HG03045 (cell line): Measurements from ENCODE around the gene PPP1R12B.
"Not testable (repeated sequence)": the region's sequence is repeated elsewhere in the genome, so short reads cannot be mapped to it uniquely, and the experiment has no call there.

Source experiments
- ATAC-seq: cut with Tn5 transposase; IDR thresholded peaks from one replicate; pipeline ENCODE4 v1.9.1; 2021; ENCODE audit warnings: mild to moderate bottlenecking, moderate library complexity; ENCODE audit not compliant: unreplicated experiment

The PPP1R12B gene

GRCh38 chr1:202401771-202402170 is 53.3 kb downstream of the PPP1R12B start:
- not testable (repeated sequence) for ATAC-seq

GRCh38 chr1:202403381-202403780 is 54.9 kb downstream of the PPP1R12B start:
- ATAC-seq = not testable (repeated sequence)

GRCh38 chr1:202405928-202406327 is 57.4 kb downstream of the PPP1R12B start:
- no peak for ATAC-seq

- ATAC-seq = not testable (repeated sequence)
These were observed 58.4 kb downstream of the PPP1R12B start for GRCh38 chr1:202406896-202407295.

- not testable (repeated sequence) for ATAC-seq
These were observed 58.9 kb downstream of the PPP1R12B start for GRCh38 chr1:202407378-202407777.

GRCh38 chr1:202410251-202410650 is 61.8 kb downstream of the PPP1R12B start:
- ATAC-seq = not testable (repeated sequence)

GRCh38 chr1:202410854-202411357 is 62.4 kb downstream of the PPP1R12B start:
- not testable (repeated sequence) for ATAC-seq

- ATAC-seq = no peak
These were observed 62.9 kb downstream of the PPP1R12B start for GRCh38 chr1:202411422-202411821.

- not testable (repeated sequence) for ATAC-seq
These were observed 63.9 kb downstream of the PPP1R12B start for GRCh38 chr1:202412421-202412820.

- ATAC-seq = no peak
These were observed 68.1 kb downstream of the PPP1R12B start for GRCh38 chr1:202416641-202417040.

GRCh38 chr1:202417141-202417540 is 68.6 kb downstream of the PPP1R12B start:
- ATAC-seq = not testable (repeated sequence)

- not testable (repeated sequence) for ATAC-seq
These were observed 69.3 kb downstream of the PPP1R12B start for GRCh38 chr1:202417762-202418201.

- ATAC-seq = not testable (repeated sequence)
These were observed 71.2 kb downstream of the PPP1R12B start for GRCh38 chr1:202419731-202420130.

- ATAC-seq = not testable (repeated sequence)
These were observed 72.1 kb downstream of the PPP1R12B start for GRCh38 chr1:202420422-202421094.

- not testable (repeated sequence) for ATAC-seq
These were observed 74.2 kb downstream of the PPP1R12B start for GRCh38 chr1:202422709-202423108.

- not testable (repeated sequence) for ATAC-seq
These were observed 75.8 kb downstream of the PPP1R12B start for GRCh38 chr1:202424260-202424659.

GRCh38 chr1:202430111-202430510 is 81.6 kb downstream of the PPP1R12B start:
- not testable (repeated sequence) for ATAC-seq

- not testable (repeated sequence) for ATAC-seq
These were observed 83.8 kb downstream of the PPP1R12B start for GRCh38 chr1:202432338-202432737.

- no peak for ATAC-seq
These were observed 84.9 kb downstream of the PPP1R12B start for GRCh38 chr1:202433155-202434043.

GRCh38 chr1:202434059-202434458 is 85.6 kb downstream of the PPP1R12B start:
- ATAC-seq = no peak

- no peak for ATAC-seq
These were observed 90.1 kb downstream of the PPP1R12B start for GRCh38 chr1:202438393-202439174.
